SK-N-SH (cell line): ENCODE measurements around the gene C16orf74. TPM values are rescaled to one million over a fixed set of nuclear protein-coding genes. Genes with fewer than 3 reads are reported as not detected.

Source experiments
- CTCF ChIA-PET: fragments of 300-600, 350-600 bp; formaldehyde crosslinking; extraction: SDS; loops from one replicate; lab custom pipeline; 2021; lab: Yijun Ruan, JAX
- POLR2A ChIA-PET: fragments of 350-600 bp; sonication (Branson Sonifier 250); formaldehyde crosslinking; extraction: SDS; loops from one replicate; lab custom pipeline; 2020; ENCODE audit warnings: antibody characterized with exemption, inconsistent platforms; lab: Yijun Ruan, JAX
- DNase-seq: peaks from one replicate; pipeline ENCODE4 v3.0.0; 2012
- H2AFZ ChIP-seq: fragments of 200-600 bp; sonication (generic); 2 replicates; pipeline ENCODE4 v1.8.1; 2016; ENCODE audit warnings: antibody characterized with exemption, mild to moderate bottlenecking, low read depth
- H3F3A ChIP-seq: fragments of 200-600 bp; sonication (generic); replicated peaks from 2 replicates; pipeline ENCODE3; 2016; ENCODE audit warnings: antibody characterized with exemption, mild to moderate bottlenecking; ENCODE audit not compliant: insufficient read depth
- H3K27ac ChIP-seq, 2 experiments: fragments of 200-500 bp in 1 of 2; fragments of 200-600 bp in 1 of 2; sonication (Bioruptor generic) in 1 of 2; sonication (generic), shearing (Covaris generic) in 1 of 2; 2 replicates each; pipeline versions ENCODE4 v1.5.1 to v1.6.1; 2014 to 2016; ENCODE audit warnings: low read depth in 2 of 2, inconsistent platforms in 1 of 2, low read length in 1 of 2, mild to moderate bottlenecking in 1 of 2, mixed read lengths in 1 of 2
- H3K27me3 ChIP-seq: fragments of 200-600 bp; sonication (generic), shearing (Covaris generic); 2 replicates; pipeline ENCODE4 v1.6.1; 2016; ENCODE audit warnings: mixed run types; ENCODE audit not compliant: insufficient read depth
- H3K36me3 ChIP-seq, 2 experiments: fragments of 200-500 bp in 1 of 2; fragments of 200-600 bp in 1 of 2; sonication (Bioruptor generic) in 1 of 2; sonication (generic) in 1 of 2; replicated peaks in 1 of 2; 2 replicates each; pipeline versions ENCODE3 to v1.5.1; 2014 to 2016; ENCODE audit warnings: low read length in 1 of 2, mild to moderate bottlenecking in 1 of 2; ENCODE audit not compliant: insufficient read depth in 2 of 2, control insufficient read depth in 1 of 2
- H3K4me1 ChIP-seq, 2 experiments: fragments of 200-500 bp in 1 of 2; fragments of 200-600 bp in 1 of 2; sonication (Bioruptor generic) in 1 of 2; sonication (generic), shearing (Covaris generic) in 1 of 2; 2 replicates each; pipeline versions ENCODE4 v1.5.1 to v1.6.1; 2014 to 2016; ENCODE audit warnings: low read depth in 1 of 2, low read length in 1 of 2, mixed run types in 1 of 2; ENCODE audit not compliant: insufficient read depth in 2 of 2, control insufficient read depth in 1 of 2
- H3K4me2 ChIP-seq: fragments of 200-600 bp; sonication (generic), shearing (Covaris generic); 2 replicates; pipeline ENCODE4 v1.6.1; 2017; ENCODE audit warnings: mixed run types
- H3K4me3 ChIP-seq, 2 experiments: fragments of 200-500 bp in 1 of 2; fragments of 200-600 bp in 1 of 2; sonication (Bioruptor generic) in 1 of 2; sonication (generic), shearing (Covaris generic) in 1 of 2; 2 replicates each; pipeline versions ENCODE4 v1.5.1 to v1.8.1; 2014 to 2016; ENCODE audit warnings: low read depth in 2 of 2, inconsistent platforms in 1 of 2, low read length in 1 of 2, mild to moderate bottlenecking in 1 of 2, mixed read lengths in 1 of 2, moderate library complexity in 1 of 2
- H3K79me2 ChIP-seq: fragments of 200-600 bp; sonication (generic); 2 replicates; pipeline ENCODE4 v1.8.1; 2017; ENCODE audit warnings: mild to moderate bottlenecking; ENCODE audit not compliant: insufficient read depth
- H3K9ac ChIP-seq: fragments of 200-600 bp; sonication (generic); 2 replicates; pipeline ENCODE4 v1.6.1; 2017; ENCODE audit warnings: mixed run types
- H3K9me2 ChIP-seq: fragments of 200-600 bp; sonication (generic); 2 replicates; pipeline ENCODE4 v1.6.1; 2017; ENCODE audit warnings: mixed run types
- H3K9me3 ChIP-seq: fragments of 200-600 bp; sonication (generic); 2 replicates; pipeline ENCODE4 v1.6.1; 2017; ENCODE audit warnings: mixed run types, mild to moderate bottlenecking, moderate library complexity
- H4K20me1 ChIP-seq: fragments of 200-600 bp; sonication (generic); 2 replicates; pipeline ENCODE4 v1.6.1; 2017; ENCODE audit warnings: mild to moderate bottlenecking, mixed run types; ENCODE audit not compliant: insufficient read depth
- CHD2 ChIP-seq: fragments of 150-350 bp; IDR thresholded peaks from 2 replicates; pipeline ENCODE4 v1.6.1; 2018; ENCODE audit warnings: low read length; ENCODE audit not compliant: partially characterized antibody
- ELF1 ChIP-seq: IDR thresholded peaks from 2 replicates; pipeline ENCODE4 v1.4.0; 2012
- FOSL2 ChIP-seq: IDR thresholded peaks from 2 replicates; pipeline ENCODE4 v1.4.0; 2012; ENCODE audit warnings: low read depth, mild to moderate bottlenecking, moderate library complexity, borderline replicate concordance
- FOXM1 ChIP-seq: IDR thresholded peaks from 2 replicates; pipeline ENCODE4 v1.4.0; 2012; ENCODE audit warnings: low read depth, mild to moderate bottlenecking
- GATA2 ChIP-seq: sonication (generic); formaldehyde crosslinking; IDR thresholded peaks from 2 replicates; pipeline ENCODE4 v1.5.0; 2020; ENCODE audit warnings: mild to moderate bottlenecking, missing genetic modification reagents
- NRF1 ChIP-seq: IDR thresholded peaks from 2 replicates; pipeline ENCODE4 v1.6.1; 2012; ENCODE audit warnings: low read depth, mild to moderate bottlenecking, low read length
- RAD21 ChIP-seq: IDR thresholded peaks from 2 replicates; pipeline ENCODE4 v1.6.1; 2012; ENCODE audit warnings: mild to moderate bottlenecking, low read length
- RCOR1 ChIP-seq: fragments of 150-350 bp; IDR thresholded peaks from 2 replicates; pipeline ENCODE4 v1.6.1; 2017; ENCODE audit warnings: antibody characterized with exemption, low read length
- RFX5 ChIP-seq: IDR thresholded peaks from 2 replicates; pipeline ENCODE4 v1.6.1; 2012; ENCODE audit warnings: mild to moderate bottlenecking, improper control_type of control experiment, low read length
- SIN3A ChIP-seq: IDR thresholded peaks from 2 replicates; pipeline ENCODE4 v1.6.1; 2012; ENCODE audit warnings: low read depth, mild to moderate bottlenecking, low read length, moderate library complexity, borderline replicate concordance
- SMC3 ChIP-seq: IDR thresholded peaks from 2 replicates; pipeline ENCODE4 v1.6.1; 2012; ENCODE audit warnings: low read depth, low read length, improper control_type of control experiment
- TAF1 ChIP-seq: IDR thresholded peaks from 2 replicates; pipeline ENCODE4 v1.6.1; 2012; ENCODE audit warnings: low read depth, mild to moderate bottlenecking, low read length, moderate library complexity, borderline replicate concordance
- TEAD4 ChIP-seq: IDR thresholded peaks from 2 replicates; pipeline ENCODE4 v1.4.0; 2012; ENCODE audit warnings: mild to moderate bottlenecking, borderline replicate concordance; ENCODE audit not compliant: insufficient read depth
- YY1 ChIP-seq: IDR thresholded peaks from 2 replicates; pipeline ENCODE4 v1.4.0; 2012; ENCODE audit warnings: low read depth, mild to moderate bottlenecking
- WGBS: methylation state at CpG from one replicate; pipeline ENCODE4 v1.1.6; 2017; ENCODE audit warnings: low lambda C conversion rate; 5-methylcytosine and 5-hydroxymethylcytosine counted together
- polyA plus RNA-seq, 3 experiments: library from polyadenylated mRNA; depleted of rRNA; stranded (reverse); fragments of >200 nt; gene quantifications; 2 replicates each; pipeline ENCODE4 v1.2.3, GENCODE V29; 2012
- TF ChIP-seq, protein P1 (sequence below): fragments of 150-350 bp; IDR thresholded peaks from 2 replicates; pipeline ENCODE4 v1.6.1; 2016; ENCODE audit warnings: mild to moderate bottlenecking, low read depth, low read length
- TF ChIP-seq, protein P2 (sequence below): fragments of 150-350 bp; IDR thresholded peaks from 2 replicates; pipeline ENCODE4 v1.6.1; 2017; ENCODE audit warnings: antibody characterized with exemption, low read length, low read depth, borderline replicate concordance
- TF ChIP-seq, protein P3 (sequence below): IDR thresholded peaks from 2 replicates; pipeline ENCODE4; 2012

Gene C16orf74
- polyA plus RNA-seq, 1 of the 3 experiments (the other 2 are of a cell fraction): 27.2 TPM

DNA sequence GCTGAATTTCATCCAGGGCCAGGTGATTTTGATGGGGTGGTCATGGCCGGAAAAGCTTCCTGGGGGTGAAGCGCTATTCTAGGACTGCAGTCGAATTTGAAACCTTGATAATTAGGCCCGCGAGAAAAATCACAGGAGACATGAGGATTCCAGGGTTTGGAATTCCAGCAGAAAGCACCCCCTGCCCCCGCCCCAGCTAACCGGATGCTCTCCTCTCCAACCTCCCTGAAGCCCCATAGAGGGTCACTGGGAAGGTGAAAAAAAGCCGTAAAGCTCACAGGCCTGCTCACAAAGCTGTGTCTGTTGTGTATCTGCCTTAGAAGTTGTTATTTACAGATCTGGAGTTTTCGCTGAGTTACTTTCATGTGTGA lies 61.0 kb downstream of the C16orf74 start:
- Histone ChIP-seq H3K27me3 (no peaks in the 10 kb centered on the region), H3K4me1 (peaks cover 0 to 2% of the 10 kb centered on the region in 2 experiments; a peak in 1 of 4 replicates), H3K4me2 (no peak overlapping the region), H3K4me3 (no peak overlapping the region), H3K36me3 (no peaks in the 10 kb centered on the region), H3K9me3 (no peaks in the 10 kb centered on the region), H3K9ac (no peak overlapping the region), H3K9me2 (no peaks in the 10 kb centered on the region), H4K20me1 (no peaks in the 10 kb centered on the region), H3F3A (peaks cover 6% of the 10 kb centered on the region), H3K79me2 (peaks cover 17% of the 10 kb centered on the region; the same call in 1 of the 2 replicates), H2AFZ (no peak overlapping the region), H3K27ac (no peak overlapping the region)
- CTCF ChIA-PET: interaction anchor here (0.9 to 1.8 kb wide), 5 partner anchors 12 to 33 kb away, joined by 3 to 7 read pairs (median 4); no protein-coding TSS in a partner anchor
- DNase-seq: no peak
- TF ChIP-seq FOXM1 (no peak), RAD21 (no peak), CHD2 (no peak), GATA2 (CRISPR knock-in tag) (no peak), RCOR1 (no peak), TAF1 (no peak), NRF1 (no peak), ELF1 (no peak), SIN3A (no peak), TEAD4 (no peak), YY1 (no peak), FOSL2 (no peak), RFX5 (no peak), SMC3 (no peak)
- TF ChIP-seq, protein P1, sequence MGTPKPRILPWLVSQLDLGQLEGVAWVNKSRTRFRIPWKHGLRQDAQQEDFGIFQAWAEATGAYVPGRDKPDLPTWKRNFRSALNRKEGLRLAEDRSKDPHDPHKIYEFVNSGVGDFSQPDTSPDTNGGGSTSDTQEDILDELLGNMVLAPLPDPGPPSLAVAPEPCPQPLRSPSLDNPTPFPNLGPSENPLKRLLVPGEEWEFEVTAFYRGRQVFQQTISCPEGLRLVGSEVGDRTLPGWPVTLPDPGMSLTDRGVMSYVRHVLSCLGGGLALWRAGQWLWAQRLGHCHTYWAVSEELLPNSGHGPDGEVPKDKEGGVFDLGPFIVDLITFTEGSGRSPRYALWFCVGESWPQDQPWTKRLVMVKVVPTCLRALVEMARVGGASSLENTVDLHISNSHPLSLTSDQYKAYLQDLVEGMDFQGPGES: no peak
- TF ChIP-seq, protein P2, sequence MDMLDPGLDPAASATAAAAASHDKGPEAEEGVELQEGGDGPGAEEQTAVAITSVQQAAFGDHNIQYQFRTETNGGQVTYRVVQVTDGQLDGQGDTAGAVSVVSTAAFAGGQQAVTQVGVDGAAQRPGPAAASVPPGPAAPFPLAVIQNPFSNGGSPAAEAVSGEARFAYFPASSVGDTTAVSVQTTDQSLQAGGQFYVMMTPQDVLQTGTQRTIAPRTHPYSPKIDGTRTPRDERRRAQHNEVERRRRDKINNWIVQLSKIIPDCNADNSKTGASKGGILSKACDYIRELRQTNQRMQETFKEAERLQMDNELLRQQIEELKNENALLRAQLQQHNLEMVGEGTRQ: no peak
- TF ChIP-seq, protein P3, sequence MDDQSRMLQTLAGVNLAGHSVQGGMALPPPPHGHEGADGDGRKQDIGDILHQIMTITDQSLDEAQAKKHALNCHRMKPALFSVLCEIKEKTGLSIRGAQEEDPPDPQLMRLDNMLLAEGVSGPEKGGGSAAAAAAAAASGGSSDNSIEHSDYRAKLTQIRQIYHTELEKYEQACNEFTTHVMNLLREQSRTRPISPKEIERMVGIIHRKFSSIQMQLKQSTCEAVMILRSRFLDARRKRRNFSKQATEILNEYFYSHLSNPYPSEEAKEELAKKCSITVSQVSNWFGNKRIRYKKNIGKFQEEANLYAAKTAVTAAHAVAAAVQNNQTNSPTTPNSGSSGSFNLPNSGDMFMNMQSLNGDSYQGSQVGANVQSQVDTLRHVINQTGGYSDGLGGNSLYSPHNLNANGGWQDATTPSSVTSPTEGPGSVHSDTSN: no peak
- 92% methylated on average over 9 of the region's 9 CpGs for WGBS
- POLR2A ChIA-PET: interaction anchor here (0.6 to 1.4 kb wide), 2 partner anchors 13 to 73 kb away, joined by 3 read pairs; no protein-coding TSS in a partner anchor
